Ishikawa (cell line): ENCODE measurements around the gene TAF4.

Experiments used
- CEBPB ChIP-seq: IDR thresholded peaks from 2 replicates; pipeline ENCODE4 v1.6.1; 2012
- EP300 ChIP-seq: IDR thresholded peaks from 2 replicates; pipeline ENCODE4 v1.6.1; 2012; ENCODE audit warnings: borderline replicate concordance
- FOXM1 ChIP-seq: IDR thresholded peaks from 2 replicates; pipeline ENCODE4 v1.6.1; 2012; ENCODE audit warnings: low read depth, borderline replicate concordance
- MAX ChIP-seq: IDR thresholded peaks from 2 replicates; pipeline ENCODE4 v1.6.1; 2012
- REST ChIP-seq: IDR thresholded peaks from 2 replicates; pipeline ENCODE4 v1.6.1; 2012; ENCODE audit warnings: low read depth, mild to moderate bottlenecking
- YY1 ChIP-seq: IDR thresholded peaks from 2 replicates; pipeline ENCODE4 v1.6.1; 2012; ENCODE audit warnings: low read depth

- TF ChIP-seq MAX (no peak), CEBPB (no peak), EP300 (no peak), YY1 (no peak), REST (no peak), FOXM1 (no peak)
Measured at GRCh38 chr20:62103508-62104233, 38.0 kb upstream of the TAF4 start.
